ENCODE data around the gene NFASC.

The NFASC gene

GRCh38 chr1:204870160-204870912, at the start of gene NFASC:
Gene NFASC (plus strand): TSS chr1:204870862. CDS start chr1:204944316, 73,454 bp downstream.
- no peak for DNase-seq (ENCODE audit: low spot score)

- no peak for DNase-seq (ENCODE audit: low spot score)
Observed at GRCh38 chr1:204821476-204821875, 49.2 kb upstream of the NFASC start.

DNA sequence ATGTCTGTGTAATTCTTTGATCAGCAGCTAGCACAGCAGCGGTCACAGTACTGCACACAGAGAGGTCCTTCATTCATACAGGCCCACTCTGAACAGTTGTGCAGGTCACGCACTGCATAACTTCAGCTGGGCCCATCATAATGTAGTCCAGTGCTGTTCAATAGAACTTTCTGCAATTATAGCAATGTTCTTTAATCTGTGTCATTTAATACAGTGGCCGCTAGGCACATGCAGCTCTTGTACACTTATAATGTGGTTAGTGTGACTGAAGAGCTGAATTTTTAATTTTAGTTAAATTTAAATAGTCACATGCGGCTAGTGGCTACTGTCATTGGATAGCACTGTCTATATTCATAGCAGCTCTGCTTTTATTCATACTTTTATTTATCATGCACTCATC, 48.7 kb upstream of the NFASC start:
- no peak for DNase-seq (ENCODE audit: low spot score)

DNA sequence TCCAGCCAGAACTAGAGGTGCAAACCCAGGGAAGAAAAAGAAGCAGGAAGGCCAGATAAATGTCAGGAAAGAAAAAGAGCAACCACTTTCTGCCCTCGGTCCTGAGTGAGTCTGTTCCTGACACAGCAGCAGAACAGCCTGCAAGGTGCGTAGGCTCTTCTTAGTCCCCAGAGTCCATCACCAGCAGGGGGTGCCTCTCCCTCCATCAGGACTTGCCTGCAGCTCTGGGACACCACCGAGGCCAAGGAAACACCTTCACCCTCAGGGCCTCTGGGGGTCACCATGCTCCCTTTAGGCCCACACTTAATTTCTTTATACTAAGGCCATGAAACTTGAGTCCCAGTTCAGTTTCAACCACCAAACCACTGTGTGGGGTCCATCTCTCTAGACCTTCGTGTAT, 43.7 kb upstream of the NFASC start:
- peak; percentile 83 for DNase-seq (ENCODE audit: low spot score)

GRCh38 chr1:204828352-204828850, 42.3 kb upstream of the NFASC start:
- peak; percentile 99 for DNase-seq (ENCODE audit: low spot score)

GRCh38 chr1:204829133-204829825, 41.4 kb upstream of the NFASC start:
- DNase-seq (ENCODE audit: low spot score) = no peak

DNA sequence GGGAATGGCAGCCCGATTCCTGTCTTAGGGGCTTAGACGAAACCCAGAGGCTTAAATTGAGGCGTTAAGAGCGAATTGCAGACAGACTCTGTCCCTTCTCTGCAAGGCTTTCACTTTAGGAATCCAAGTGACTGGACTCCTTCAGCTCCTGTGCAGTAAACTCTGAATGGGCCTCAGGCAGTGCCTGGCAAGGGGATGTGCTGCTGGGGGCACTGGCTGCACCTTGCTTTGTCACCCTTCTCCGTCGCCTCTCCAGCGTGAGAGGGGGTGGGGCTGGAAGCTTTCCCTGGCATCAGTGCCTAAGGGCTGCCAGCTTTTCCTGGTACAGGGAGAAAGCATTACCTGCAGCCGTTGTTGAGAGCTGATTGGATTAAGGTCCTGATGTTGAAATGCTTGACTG, 39.9 kb upstream of the NFASC start:
- no peak for DNase-seq (ENCODE audit: low spot score)

- DNase-seq (ENCODE audit: low spot score) = no peak
Observed at GRCh38 chr1:204831186-204831585, 39.5 kb upstream of the NFASC start.

DNA sequence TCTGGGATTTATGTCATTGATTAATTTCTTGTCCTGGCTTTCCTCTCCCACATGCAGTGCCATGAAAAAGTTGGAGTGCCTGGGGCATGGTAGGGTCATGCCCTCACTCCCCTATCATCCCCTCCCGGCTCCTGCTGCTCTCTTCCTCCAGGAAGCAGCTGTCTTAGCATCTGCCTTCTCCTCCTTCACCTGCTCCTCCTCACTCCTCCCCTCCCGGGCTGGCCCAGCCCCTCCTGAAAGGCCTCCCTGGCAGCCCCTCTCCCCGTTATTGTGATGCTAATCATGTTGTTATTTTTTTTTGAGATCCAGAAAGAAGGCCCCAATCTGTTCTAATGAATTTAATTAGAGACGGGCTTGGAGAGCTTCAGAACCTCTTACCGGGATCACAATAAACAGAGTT, 36.3 kb upstream of the NFASC start:
- DNase-seq (ENCODE audit: low spot score) = no peak

GRCh38 chr1:204834752-204835151, 35.9 kb upstream of the NFASC start:
- no peak for DNase-seq (ENCODE audit: low spot score)

DNA sequence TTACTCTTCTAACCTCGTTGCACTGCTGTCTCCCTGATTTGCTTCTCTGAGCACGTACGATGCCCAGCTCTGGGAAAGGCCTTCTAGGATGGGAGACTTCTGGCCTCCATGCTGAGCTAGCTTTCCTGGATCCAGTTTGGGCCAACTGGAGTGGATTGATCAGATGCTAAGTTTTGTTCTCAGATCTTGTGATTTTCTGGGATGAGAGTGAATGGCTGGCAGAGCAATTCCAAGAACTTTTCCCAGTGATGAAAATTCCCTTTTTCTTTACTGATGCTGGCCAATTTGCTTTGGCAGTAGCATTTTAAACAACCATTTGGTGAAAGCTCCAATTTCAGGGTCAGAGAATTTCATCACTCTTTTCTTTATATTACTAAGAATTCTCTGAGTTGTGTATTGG, 34.9 kb upstream of the NFASC start:
- DNase-seq (ENCODE audit: low spot score) = no peak

DNA sequence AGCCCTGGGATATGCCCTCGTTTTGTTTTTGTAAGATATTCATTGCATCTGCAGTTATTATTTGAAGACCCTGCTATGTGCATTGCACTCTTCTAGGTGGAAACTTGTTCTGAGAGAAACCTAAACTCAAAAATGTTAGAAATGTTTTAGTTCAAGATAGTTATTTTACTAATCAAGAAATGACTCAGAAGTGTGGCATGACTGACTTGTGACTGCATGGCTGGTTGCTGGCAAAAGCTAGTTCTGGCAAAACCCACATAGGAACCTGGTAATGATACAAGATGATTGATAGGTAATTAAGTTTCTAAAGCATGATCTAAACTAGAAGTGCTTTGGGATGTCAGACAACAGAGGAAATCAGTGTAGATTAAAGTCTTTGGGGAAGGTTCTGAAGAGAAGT, 33.8 kb upstream of the NFASC start:
- no peak for DNase-seq (ENCODE audit: low spot score)

DNA sequence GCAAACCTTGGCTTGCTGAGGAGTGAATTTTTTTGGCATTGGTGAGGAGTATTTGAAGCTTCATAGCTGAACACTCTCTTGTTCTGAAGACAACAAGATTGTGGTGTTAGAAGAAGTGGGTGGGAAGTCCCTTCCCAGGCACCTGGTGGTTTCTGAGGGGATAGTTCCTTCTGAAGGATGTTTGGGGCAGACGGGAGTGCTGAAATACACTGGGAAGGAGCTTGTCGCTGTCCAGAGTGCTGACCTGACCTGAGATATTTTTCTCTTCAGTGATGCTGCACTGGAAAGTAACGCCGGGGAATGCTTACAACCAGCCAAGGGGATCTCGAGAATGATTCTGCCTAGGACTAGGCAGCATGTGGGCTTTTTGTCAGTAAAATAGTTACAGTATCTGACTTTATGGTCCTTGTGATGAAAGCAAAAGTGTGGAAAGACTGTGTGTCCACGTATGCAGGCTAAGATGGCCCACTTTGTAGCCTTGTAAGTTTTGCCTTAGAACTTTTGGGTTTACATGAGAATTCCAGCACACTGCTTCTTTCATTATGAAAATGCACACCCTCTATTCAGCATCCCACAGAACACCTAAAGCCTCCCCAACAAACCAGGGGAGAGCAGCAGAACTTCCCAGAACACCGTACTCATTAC, 33.1 kb upstream of the NFASC start:
- DNase-seq (ENCODE audit: low spot score) = no peak

DNA sequence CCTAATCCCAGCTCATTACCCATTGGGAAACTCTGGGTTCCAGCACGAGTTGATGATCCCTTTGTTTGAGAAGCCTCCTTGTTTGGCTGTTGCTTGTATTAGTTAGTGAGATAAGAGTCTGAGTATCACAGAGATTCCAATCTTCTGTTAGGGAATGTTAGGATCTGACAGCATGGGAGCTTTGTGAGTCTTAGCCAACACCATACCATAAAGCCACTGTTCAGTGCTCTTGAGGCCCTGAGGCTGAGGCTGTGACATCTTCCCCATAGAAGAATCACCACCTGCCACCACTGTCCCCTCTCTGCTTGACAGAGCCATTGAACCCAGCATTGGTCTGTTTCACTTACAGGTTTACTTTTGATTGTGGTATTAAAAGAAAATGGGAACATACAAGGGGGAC, 29.3 kb upstream of the NFASC start:
- DNase-seq (ENCODE audit: low spot score) = no peak

DNA sequence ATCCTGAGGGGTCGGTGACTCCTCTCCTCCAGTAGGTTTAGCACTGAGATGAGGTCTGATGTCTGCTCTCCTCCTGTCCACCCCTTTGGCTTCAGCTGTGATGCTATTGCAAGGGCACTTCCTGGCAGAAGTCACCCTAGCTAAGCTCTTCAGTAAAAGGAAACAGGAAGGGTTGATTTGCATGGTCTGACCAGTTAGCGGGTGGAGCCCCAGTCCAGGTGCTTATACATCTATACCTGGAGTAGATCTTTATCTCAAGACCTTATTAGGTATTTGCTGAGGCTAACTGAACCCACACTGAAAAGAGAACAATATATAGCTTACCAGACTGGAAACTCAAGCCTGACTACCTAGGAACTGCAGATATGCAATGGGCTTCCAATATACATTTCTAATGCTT, 28.9 kb upstream of the NFASC start:
- no peak for DNase-seq (ENCODE audit: low spot score)

DNA sequence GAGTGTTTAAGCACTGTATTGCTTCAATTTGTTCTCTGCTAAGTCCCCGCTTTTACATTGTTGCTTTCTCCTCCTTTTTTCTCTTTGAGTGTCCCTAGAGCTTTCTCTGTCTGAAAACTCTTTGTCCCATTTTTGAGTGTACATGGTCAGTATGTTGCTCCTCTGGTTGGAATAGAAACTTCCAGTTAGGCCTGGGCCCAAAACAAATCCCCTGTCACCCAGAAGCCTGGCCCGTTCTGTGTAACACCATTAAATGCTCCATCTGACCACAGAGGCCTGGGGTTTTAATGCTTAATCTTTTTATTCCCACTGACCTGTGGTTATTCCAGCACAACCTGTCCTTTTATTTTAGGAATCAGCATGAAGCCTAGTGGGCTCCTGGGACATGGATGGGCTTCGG, 28.3 kb upstream of the NFASC start:
- DNase-seq (ENCODE audit: low spot score) = no peak

- no peak for DNase-seq (ENCODE audit: low spot score)
Observed at GRCh38 chr1:204842892-204843291, 27.8 kb upstream of the NFASC start.

GRCh38 chr1:204846546-204846945, 24.1 kb upstream of the NFASC start:
- DNase-seq (ENCODE audit: low spot score) = no peak

DNA sequence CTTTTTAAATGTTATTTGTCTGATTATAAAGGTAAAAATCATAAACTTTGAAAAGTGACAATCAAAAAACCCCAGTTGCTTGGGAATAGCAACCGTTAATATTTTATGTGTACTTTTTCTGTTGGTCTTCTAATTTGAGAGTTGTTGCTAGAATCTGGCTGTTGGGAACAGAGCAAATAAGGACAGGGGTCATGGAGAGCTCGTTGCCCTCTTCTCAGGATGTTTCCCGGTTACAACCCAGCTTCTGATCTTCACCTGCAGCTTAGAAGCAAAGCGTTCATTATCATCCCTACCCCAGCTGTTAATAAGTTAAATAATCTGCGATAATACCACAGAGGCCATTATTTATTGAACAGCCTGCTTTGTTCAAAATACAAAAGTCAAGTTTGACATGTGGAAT, 22.1 kb upstream of the NFASC start:
- DNase-seq (ENCODE audit: low spot score) = no peak

- DNase-seq (ENCODE audit: low spot score) = peak; percentile 47
Observed at GRCh38 chr1:204852854-204853253, 17.8 kb upstream of the NFASC start.

DNA sequence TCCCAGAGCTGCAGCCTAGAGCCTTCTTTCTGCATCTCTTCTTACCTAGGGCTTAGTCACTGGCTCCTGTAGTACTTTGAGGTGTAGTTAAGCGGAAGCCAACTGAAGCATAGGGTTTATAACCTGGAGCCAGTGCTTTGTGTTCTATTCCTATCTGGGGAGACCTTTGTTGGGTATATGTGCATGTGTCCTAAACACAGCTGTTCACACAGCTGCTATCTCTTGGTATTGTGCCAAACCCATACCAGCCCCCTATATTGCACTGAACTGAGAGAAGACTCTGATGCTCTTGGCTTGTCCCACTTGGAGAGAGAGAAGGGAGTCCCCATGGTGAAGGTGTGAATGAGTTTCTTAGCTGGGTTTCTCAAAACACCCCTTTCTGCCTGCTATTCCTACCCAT, 17.2 kb upstream of the NFASC start:
- peak; percentile 46 for DNase-seq (ENCODE audit: low spot score)

- DNase-seq (ENCODE audit: low spot score) = peak; percentile 42
Observed at GRCh38 chr1:204854286-204854685, 16.4 kb upstream of the NFASC start.

GRCh38 chr1:204858363-204858821, 12.3 kb upstream of the NFASC start:
- DNase-seq (ENCODE audit: low spot score) = no peak
